Esophagus muscularis mucosa (tissue), 4 donors: ENCODE data around the gene RAB10. TPM values are rescaled to one million over a fixed set of nuclear protein-coding genes. Genes with fewer than 3 reads are reported as not detected.
"Not testable (repeated sequence)": the region's sequence is repeated elsewhere in the genome, so short reads cannot be mapped to it uniquely, and the experiment has no call there.

Experiments
- DNase-seq: peaks from one replicate; pipeline ENCODE4 v3.0.0-alpha.2; 2017; ENCODE audit errors: extremely low spot score
- H3K27ac ChIP-seq, 4 donors: fragments of 200-600 bp; sonication (generic); replicated peaks in 1 of 4; 1 replicate in 3 of 4; 2 replicates in 1 of 4; pipeline ENCODE4 v1.5.1; 2016 to 2019; ENCODE audit warnings: mild to moderate bottlenecking in 1 of 4
- H3K27me3 ChIP-seq, 4 donors: fragments of 200-600 bp; sonication (generic); one replicate each; pipeline versions ENCODE4 v1.5.1 to v1.6.0; 2016 to 2019
- H3K36me3 ChIP-seq, 4 donors: fragments of 200-600 bp; sonication (generic); one replicate each; pipeline ENCODE4 v1.5.1; 2016 to 2019
- H3K4me1 ChIP-seq, 4 donors: fragments of 200-600 bp; sonication (generic); one replicate each; pipeline ENCODE4 v1.5.1; 2016 to 2019
- H3K4me3 ChIP-seq, 4 donors: fragments of 200-600 bp; sonication (generic); 1 replicate in 2 of 4; 2 replicates in 2 of 4; pipeline ENCODE4 v1.5.1; 2016 to 2019; ENCODE audit warnings: mild to moderate bottlenecking in 4 of 4, moderate library complexity in 1 of 4
- H3K9me3 ChIP-seq, 4 donors: fragments of 200-600 bp; sonication (generic); 1 replicate in 3 of 4; 2 replicates in 1 of 4; pipeline ENCODE4 v1.5.1; 2016 to 2019
- CTCF ChIP-seq, 3 experiments: fragments of 200-600 bp in 2 of 3; fragments of 450-650 bp in 1 of 3; sonication (generic) in 2 of 3; IDR thresholded peaks; one replicate each; pipeline ENCODE4 v1.5.1; 2017 to 2019; ENCODE audit warnings: antibody characterized with exemption in 3 of 3, mild to moderate bottlenecking in 2 of 3, moderate library complexity in 1 of 3
- EP300 ChIP-seq: sonication (generic); formaldehyde crosslinking; IDR thresholded peaks from one replicate; pipeline ENCODE4 v1.6.1; 2017; ENCODE audit warnings: antibody characterized with exemption
- POLR2A ChIP-seq: fragments of 450-650 bp; IDR thresholded peaks from one replicate; pipeline ENCODE4 v1.6.1; 2017; ENCODE audit warnings: antibody characterized with exemption, moderate library complexity, mild to moderate bottlenecking, low read depth
- POLR2AphosphoS5 ChIP-seq, 2 donors: sonication (generic); formaldehyde crosslinking; IDR thresholded peaks; one replicate each; pipeline ENCODE4 v1.6.1; 2017; ENCODE audit warnings: antibody characterized with exemption in 2 of 2
- WGBS: methylation state at CpG from one replicate; pipeline ENCODE4 v1.1.5; 2018; 5-methylcytosine and 5-hydroxymethylcytosine counted together
- intact Hi-C: fragments of 100-400 bp; cut with DNase I; formaldehyde crosslinking; loops from one replicate; pipeline ENCODE4 v1.15.1; 2023
- total RNA-seq, 4 donors: library from RNA; depleted of rRNA; stranded (reverse); fragments of >200 nt; gene quantifications; one replicate each; pipeline versions ENCODE4 v1.1.0 to v1.2.1, GENCODE V29; 2016

Gene RAB10
- total RNA-seq, 4 donors from 2014 or later = 91.0 to 106 (median 98.1) TPM

DNA sequence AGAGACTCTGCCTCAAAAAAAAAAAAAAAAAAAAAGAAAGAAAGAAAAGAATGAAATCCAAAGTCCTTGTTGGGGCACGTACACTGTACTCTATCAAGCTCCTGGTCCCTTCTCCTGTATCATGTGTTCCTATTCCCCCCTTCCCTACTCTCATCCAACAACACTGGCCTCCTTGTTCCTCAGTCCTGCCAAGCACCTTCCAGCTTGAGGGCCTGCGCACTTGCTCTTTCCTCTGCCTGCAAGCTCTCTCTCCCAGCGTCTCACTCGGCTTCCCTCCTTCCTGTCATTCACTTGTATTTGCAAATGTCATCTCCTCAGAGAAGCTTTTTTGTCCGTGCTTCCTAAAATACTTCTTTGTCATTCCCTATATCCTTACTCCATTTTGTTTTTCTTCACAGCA lies 40.8 kb upstream of the RAB10 start:
- Histone ChIP-seq H3K27me3 (no peaks in the 10 kb centered on the region), H3K9me3 (no peaks in the 10 kb centered on the region), H3K27ac (no peak overlapping the region), H3K4me1 (peaks cover 3 to 9% (median 7%) of the 10 kb centered on the region in 4 donors), H3K36me3 (no peaks in the 10 kb centered on the region), H3K4me3 (no peak overlapping the region)
- DNase-seq = no peak
- 85% methylated on average over 5 of the region's 5 CpGs for WGBS
- intact Hi-C loops = no loop called here
- TF ChIP-seq CTCF (IDR thresholded peaks at IDR 0.05) (no peak), EP300 (no peak)

GRCh38 chr2:25994509-25994908 lies 39.4 kb upstream of the RAB10 start:
- Histone ChIP-seq H3K27me3 (no peaks in the 10 kb centered on the region), H3K36me3 (no peaks in the 10 kb centered on the region), H3K4me1 (peaks cover 3 to 9% (median 7%) of the 10 kb centered on the region in 4 donors), H3K9me3 (no peaks in the 10 kb centered on the region), H3K4me3 (no peak overlapping the region), H3K27ac (no peak overlapping the region)
- intact Hi-C loops = no loop called here
- no peak for DNase-seq
- TF ChIP-seq POLR2A = no peak
- TF ChIP-seq EP300 = no peak
- TF ChIP-seq POLR2AphosphoS5 (IDR thresholded peaks at IDR 0.05) = no peak
- TF ChIP-seq CTCF (IDR thresholded peaks at IDR 0.05) = no peak
- 91% methylated on average over 15 of the region's 15 CpGs for WGBS

- Histone ChIP-seq H3K4me3 (no peak overlapping the region), H3K4me1 (peaks cover 16 to 21% (median 18%) of the 10 kb centered on the region in 4 donors), H3K9me3 (no peaks in the 10 kb centered on the region), H3K27ac (no peak overlapping the region), H3K36me3 (no peaks in the 10 kb centered on the region), H3K27me3 (no peaks in the 10 kb centered on the region)
- intact Hi-C loops = no loop called here
- no peak for DNase-seq
- TF ChIP-seq POLR2AphosphoS5 (IDR thresholded peaks at IDR 0.05) (no peak), EP300 (no peak), POLR2A (no peak), CTCF (IDR thresholded peaks at IDR 0.05) (no peak)
- WGBS = 95% methylated on average over 1 of the region's 1 CpG
These were observed 37.0 kb upstream of the RAB10 start for GRCh38 chr2:25996844-25997243.

GRCh38 chr2:25998816-25999383 lies 35.0 kb upstream of the RAB10 start:
- DNase-seq, H3K9me3 ChIP-seq, H3K4me3 ChIP-seq, intact Hi-C loops, H3K27me3 ChIP-seq, H3K27ac ChIP-seq, H3K36me3 ChIP-seq: not testable (repeated sequence)
- 94% methylated on average over 13 of the region's 13 CpGs for WGBS
- H3K4me1 ChIP-seq = peaks cover 22 to 30% (median 27%) of the 10 kb centered on the region in 4 donors

GRCh38 chr2:25999406-25999805 lies 34.5 kb upstream of the RAB10 start:
- H3K27me3 ChIP-seq, H3K4me3 ChIP-seq, intact Hi-C loops, H3K9me3 ChIP-seq, H3K36me3 ChIP-seq, DNase-seq, H3K27ac ChIP-seq: not testable (repeated sequence)
- WGBS = 83% methylated on average over 7 of the region's 7 CpGs
- peaks cover 22 to 30% (median 27%) of the 10 kb centered on the region in 4 donors for H3K4me1 ChIP-seq

- WGBS = 82% methylated on average over 5 of the region's 5 CpGs
- no peaks in the 10 kb centered on the region for H3K27me3 ChIP-seq
- no peak for TF ChIP-seq POLR2A
- no peak for TF ChIP-seq CTCF (IDR thresholded peaks at IDR 0.05)
- TF ChIP-seq POLR2AphosphoS5 (IDR thresholded peaks at IDR 0.05) = no peak
- no peak for TF ChIP-seq EP300
- H3K36me3 ChIP-seq = no peaks in the 10 kb centered on the region
- no peak overlapping the region for H3K4me3 ChIP-seq
- DNase-seq = no peak
- intact Hi-C loops = no loop called here
- no peak overlapping the region for H3K27ac ChIP-seq
- H3K9me3 ChIP-seq = no peaks in the 10 kb centered on the region
- peaks cover 22 to 30% (median 27%) of the 10 kb centered on the region in 4 donors for H3K4me1 ChIP-seq
These were observed 33.3 kb upstream of the RAB10 start for GRCh38 chr2:26000561-26001082.
